Measurements from ENCODE around the gene KLF9. TPM values are rescaled to one million over a fixed set of nuclear protein-coding genes. Genes with fewer than 3 reads are reported as not detected.

The KLF9 gene
- total and polyA plus RNA-seq, 4 donors, result 16.0 to 61.5 (median 42.3) TPM

- H3K9ac ChIP-seq (ENCODE audit: insufficient read depth in 1 of 2, low read length in 2 of 2), result no peak overlapping the region
- peak in 2 of 3 donors; percentile 35 to 57 for DNase-seq
- no peak overlapping the region for H3K27ac ChIP-seq (ENCODE audit: low read depth in 1 of 2, low read length in 1 of 2)
- peaks cover 0 to 27% (median 8%) of the 10 kb centered on the region in 5 donors for H3K4me1 ChIP-seq (ENCODE audit: control insufficient read depth in 5 of 5, insufficient read depth in 5 of 5, low read length in 5 of 5)
- WGBS, 2 donors, result 79 to 82% methylated on average over 3 of the region's 3 CpGs
- H3K27me3 ChIP-seq (ENCODE audit: control insufficient read depth in 3 of 3, insufficient read depth in 3 of 3, low read length in 2 of 3), result no peaks in the 10 kb centered on the region
- H3K4me3 ChIP-seq, result no peak overlapping the region
- TF ChIP-seq, protein P1, sequence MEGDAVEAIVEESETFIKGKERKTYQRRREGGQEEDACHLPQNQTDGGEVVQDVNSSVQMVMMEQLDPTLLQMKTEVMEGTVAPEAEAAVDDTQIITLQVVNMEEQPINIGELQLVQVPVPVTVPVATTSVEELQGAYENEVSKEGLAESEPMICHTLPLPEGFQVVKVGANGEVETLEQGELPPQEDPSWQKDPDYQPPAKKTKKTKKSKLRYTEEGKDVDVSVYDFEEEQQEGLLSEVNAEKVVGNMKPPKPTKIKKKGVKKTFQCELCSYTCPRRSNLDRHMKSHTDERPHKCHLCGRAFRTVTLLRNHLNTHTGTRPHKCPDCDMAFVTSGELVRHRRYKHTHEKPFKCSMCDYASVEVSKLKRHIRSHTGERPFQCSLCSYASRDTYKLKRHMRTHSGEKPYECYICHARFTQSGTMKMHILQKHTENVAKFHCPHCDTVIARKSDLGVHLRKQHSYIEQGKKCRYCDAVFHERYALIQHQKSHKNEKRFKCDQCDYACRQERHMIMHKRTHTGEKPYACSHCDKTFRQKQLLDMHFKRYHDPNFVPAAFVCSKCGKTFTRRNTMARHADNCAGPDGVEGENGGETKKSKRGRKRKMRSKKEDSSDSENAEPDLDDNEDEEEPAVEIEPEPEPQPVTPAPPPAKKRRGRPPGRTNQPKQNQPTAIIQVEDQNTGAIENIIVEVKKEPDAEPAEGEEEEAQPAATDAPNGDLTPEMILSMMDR (IDR thresholded peaks at IDR 0.05; ENCODE audit: control extremely low read depth, extremely low read depth), result no peak
- no peak for ATAC-seq (ENCODE audit: insufficient read depth, low FRiP score)
- peaks cover 0 to 13% (median 5%) of the 10 kb centered on the region in 4 donors for H3K36me3 ChIP-seq (ENCODE audit: control insufficient read depth in 4 of 4, insufficient read depth in 4 of 4, low read length in 4 of 4)
- H3K9me3 ChIP-seq (ENCODE audit: control insufficient read depth in 4 of 4, insufficient read depth in 3 of 4, low read length in 3 of 4), result no peaks in the 10 kb centered on the region
Observed at GRCh38 chr9:70385426-70385825, 29.0 kb downstream of the KLF9 start.

DNA sequence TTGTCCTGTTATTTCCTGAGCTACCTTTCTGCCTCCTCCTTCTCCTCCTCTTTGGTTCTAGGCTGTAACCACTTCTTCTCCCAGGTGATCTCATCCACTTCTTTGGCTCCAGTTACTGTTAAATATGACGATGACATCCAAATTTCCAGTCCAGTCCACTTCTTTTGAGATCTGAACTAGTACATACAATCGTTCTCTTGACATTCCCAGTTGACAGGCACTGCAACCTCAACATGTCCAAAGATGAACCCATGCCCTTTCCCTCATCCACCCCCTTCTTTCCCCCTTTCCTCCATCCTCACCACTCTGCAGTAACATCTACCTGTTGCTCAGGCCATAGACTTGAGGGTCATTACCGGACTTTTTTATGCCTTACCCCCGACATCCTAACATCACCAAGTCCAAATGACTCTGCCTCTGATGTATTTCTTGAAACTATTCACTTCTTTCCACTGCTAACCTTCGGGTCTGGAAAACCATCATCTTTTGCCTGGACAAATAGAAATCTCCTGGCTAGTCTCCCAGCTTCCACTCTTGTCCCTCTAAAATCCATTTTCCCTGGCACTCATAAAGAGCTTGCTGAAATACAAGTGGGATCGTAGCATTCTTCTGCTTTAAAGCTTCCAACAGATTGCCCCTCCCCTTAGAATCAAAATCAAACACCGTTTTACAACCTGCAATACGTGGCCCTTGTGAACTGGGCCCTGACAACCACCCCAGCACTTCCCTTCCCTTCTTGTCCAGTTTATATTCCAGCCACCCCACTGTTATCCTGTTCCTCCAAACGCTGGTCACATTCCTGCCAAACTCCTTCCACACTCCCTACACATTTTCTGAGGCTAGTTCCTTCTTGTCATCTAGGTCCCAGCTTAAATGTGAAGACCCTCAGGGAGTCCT is 31.5 kb downstream of the KLF9 start:
- Histone ChIP-seq H3K4me3 (no peak overlapping the region), H3K9me3 (ENCODE audit: control insufficient read depth in 4 of 4, insufficient read depth in 3 of 4, low read length in 3 of 4) (no peaks in the 10 kb centered on the region), H3K4me1 (ENCODE audit: control insufficient read depth in 5 of 5, insufficient read depth in 5 of 5, low read length in 5 of 5) (peaks cover 0 to 14% (median 2%) of the 10 kb centered on the region in 5 donors), H3K27ac (ENCODE audit: low read depth in 1 of 2, low read length in 1 of 2) (no peak overlapping the region), H3K36me3 (ENCODE audit: control insufficient read depth in 4 of 4, insufficient read depth in 4 of 4, low read length in 4 of 4) (peaks cover 0 to 13% (median 5%) of the 10 kb centered on the region in 4 donors), H3K27me3 (ENCODE audit: control insufficient read depth in 3 of 3, insufficient read depth in 3 of 3, low read length in 2 of 3) (no peaks in the 10 kb centered on the region), H3K9ac (ENCODE audit: insufficient read depth in 1 of 2, low read length in 2 of 2) (no peak overlapping the region)
- TF ChIP-seq, protein P1 (IDR thresholded peaks at IDR 0.05; ENCODE audit: control extremely low read depth, extremely low read depth), result no peak
- DNase-seq (peak in 1 of 3 donors; percentile 20), ATAC-seq (ENCODE audit: insufficient read depth, low FRiP score) (no peak)
- WGBS, 2 donors, result 64 to 76% methylated on average over 9 of the region's 9 CpGs

GRCh38 chr9:70382046-70382708 is 32.3 kb downstream of the KLF9 start:
- WGBS, 2 donors, result 74 to 81% methylated on average over 6 of the region's 6 CpGs
- peaks cover 0 to 10% (median 3%) of the 10 kb centered on the region in 4 donors for H3K36me3 ChIP-seq (ENCODE audit: control insufficient read depth in 4 of 4, insufficient read depth in 4 of 4, low read length in 4 of 4)
- no peak overlapping the region for H3K9ac ChIP-seq (ENCODE audit: insufficient read depth in 1 of 2, low read length in 2 of 2)
- TF ChIP-seq, protein P1 (IDR thresholded peaks at IDR 0.05; ENCODE audit: control extremely low read depth, extremely low read depth), result no peak
- DNase-seq (no peak), ATAC-seq (ENCODE audit: insufficient read depth, low FRiP score) (no peak)
- no peak overlapping the region for H3K27ac ChIP-seq (ENCODE audit: low read depth in 1 of 2, low read length in 1 of 2)
- no peak overlapping the region for H3K4me3 ChIP-seq
- H3K4me1 ChIP-seq (ENCODE audit: control insufficient read depth in 5 of 5, insufficient read depth in 5 of 5, low read length in 5 of 5), result peaks cover 0 to 14% (median 2%) of the 10 kb centered on the region in 5 donors
- no peaks in the 10 kb centered on the region for H3K27me3 ChIP-seq (ENCODE audit: control insufficient read depth in 3 of 3, insufficient read depth in 3 of 3, low read length in 2 of 3)
- H3K9me3 ChIP-seq (ENCODE audit: control insufficient read depth in 4 of 4, insufficient read depth in 3 of 4, low read length in 3 of 4), result no peaks in the 10 kb centered on the region
